ENCODE data around the gene UNC93B1. TPM values are rescaled to one million over a fixed set of nuclear protein-coding genes. Genes with fewer than 3 reads are reported as not detected.
"Not testable (repeated sequence)": the region's sequence is repeated elsewhere in the genome, so short reads cannot be mapped to it uniquely, and the experiment has no call there.

The UNC93B1 gene
- total and polyA plus RNA-seq, 2 of the 8 experiments (the other 6 are each of a cell fraction or from before 2014, with no cell fraction given) = 18.9 to 34.3 TPM

DNA sequence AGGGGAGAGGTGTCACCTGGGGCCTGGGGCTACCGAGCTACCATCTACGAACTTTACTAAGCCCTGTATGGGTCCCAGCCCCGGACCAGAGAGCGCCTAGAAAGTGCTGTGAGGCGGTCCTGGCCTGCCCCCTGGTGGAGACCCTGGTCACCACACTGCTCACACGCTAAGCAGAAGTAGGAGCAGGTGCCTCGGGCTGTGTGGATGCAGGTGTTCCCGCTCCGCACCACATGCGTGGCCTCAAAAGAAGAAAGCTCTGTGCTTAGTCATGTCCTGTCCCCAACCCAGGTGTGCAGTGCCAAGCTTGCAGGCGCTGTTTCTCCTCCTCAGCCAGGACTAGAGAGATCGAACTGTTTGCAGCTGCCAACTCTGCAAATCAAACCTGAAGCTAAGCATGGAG lies 10.1 kb downstream of the UNC93B1 start:
- H3K79me1 ChIP-seq (ENCODE audit: low read depth, low read length); H3K23me2 ChIP-seq (ENCODE audit: low read depth, low read length); H3K27me3 ChIP-seq (replicated peaks in 1 of 4; ENCODE audit: control insufficient read depth in 3 of 4, extremely low read depth in 1 of 4, insufficient read depth in 3 of 4, low read length in 3 of 4); H4K5ac ChIP-seq (ENCODE audit: insufficient read length, low read depth, low read length); H2BK15ac ChIP-seq (ENCODE audit: low read length); H4K8ac ChIP-seq (ENCODE audit: extremely low read depth, insufficient read depth, low read length); H3K18ac ChIP-seq (ENCODE audit: extremely low read depth, low read length); H3K23ac ChIP-seq (ENCODE audit: insufficient read length); H2BK20ac ChIP-seq (ENCODE audit: low read length); H4K91ac ChIP-seq (replicated peaks; ENCODE audit: insufficient read length, low read length); POLR2A ChIA-PET (ENCODE audit: partially characterized antibody); H3K4me3 ChIP-seq (ENCODE audit: extremely low read depth in 1 of 4, insufficient read depth in 2 of 4, low read depth in 3 of 4, low read length in 4 of 4); H3K27ac ChIP-seq (ENCODE audit: low read depth, low read length); H2BK120ac ChIP-seq (replicated peaks; ENCODE audit: low read depth, low read length); H2AK5ac ChIP-seq (ENCODE audit: low read depth, low read length); H4K20me1 ChIP-seq (replicated peaks in 1 of 2; ENCODE audit: control insufficient read depth in 1 of 2, insufficient read depth in 2 of 2, low read length in 2 of 2); H3K4me2 ChIP-seq (ENCODE audit: insufficient read depth in 1 of 2, low read depth in 2 of 2, low read length in 2 of 2); H2AFZ ChIP-seq (ENCODE audit: low read length); H3K79me2 ChIP-seq (ENCODE audit: control insufficient read depth in 1 of 2, insufficient read depth in 2 of 2, low read length in 2 of 2); H2BK12ac ChIP-seq (ENCODE audit: low read depth, low read length); H3K4ac ChIP-seq (replicated peaks; ENCODE audit: insufficient read length, low read depth, low read length); H3K56ac ChIP-seq (replicated peaks; ENCODE audit: insufficient read length, low read depth, low read length); H3K36me3 ChIP-seq (ENCODE audit: control insufficient read depth in 2 of 4, insufficient read depth in 4 of 4, low read length in 3 of 4); H3K9ac ChIP-seq (replicated peaks in 1 of 4; ENCODE audit: extremely low read depth in 1 of 4, low read depth in 3 of 4, low read length in 3 of 4); H2BK5ac ChIP-seq (ENCODE audit: low read depth, low read length); H3K14ac ChIP-seq (ENCODE audit: insufficient read length); FAIRE-seq; H3K9me3 ChIP-seq (ENCODE audit: insufficient read depth in 2 of 2, low read depth in 1 of 2, low read length in 1 of 2): not testable (repeated sequence)
- peak in 1 of 2 experiments; percentile 77 for DNase-seq (ENCODE audit: low read depth in 1 of 2, low spot score in 2 of 2)
- TF ChIP-seq, protein P1, sequence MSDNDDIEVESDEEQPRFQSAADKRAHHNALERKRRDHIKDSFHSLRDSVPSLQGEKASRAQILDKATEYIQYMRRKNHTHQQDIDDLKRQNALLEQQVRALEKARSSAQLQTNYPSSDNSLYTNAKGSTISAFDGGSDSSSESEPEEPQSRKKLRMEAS (IDR thresholded peaks at IDR 0.05) = peak; percentile 91
- TF ChIP-seq, protein P2, sequence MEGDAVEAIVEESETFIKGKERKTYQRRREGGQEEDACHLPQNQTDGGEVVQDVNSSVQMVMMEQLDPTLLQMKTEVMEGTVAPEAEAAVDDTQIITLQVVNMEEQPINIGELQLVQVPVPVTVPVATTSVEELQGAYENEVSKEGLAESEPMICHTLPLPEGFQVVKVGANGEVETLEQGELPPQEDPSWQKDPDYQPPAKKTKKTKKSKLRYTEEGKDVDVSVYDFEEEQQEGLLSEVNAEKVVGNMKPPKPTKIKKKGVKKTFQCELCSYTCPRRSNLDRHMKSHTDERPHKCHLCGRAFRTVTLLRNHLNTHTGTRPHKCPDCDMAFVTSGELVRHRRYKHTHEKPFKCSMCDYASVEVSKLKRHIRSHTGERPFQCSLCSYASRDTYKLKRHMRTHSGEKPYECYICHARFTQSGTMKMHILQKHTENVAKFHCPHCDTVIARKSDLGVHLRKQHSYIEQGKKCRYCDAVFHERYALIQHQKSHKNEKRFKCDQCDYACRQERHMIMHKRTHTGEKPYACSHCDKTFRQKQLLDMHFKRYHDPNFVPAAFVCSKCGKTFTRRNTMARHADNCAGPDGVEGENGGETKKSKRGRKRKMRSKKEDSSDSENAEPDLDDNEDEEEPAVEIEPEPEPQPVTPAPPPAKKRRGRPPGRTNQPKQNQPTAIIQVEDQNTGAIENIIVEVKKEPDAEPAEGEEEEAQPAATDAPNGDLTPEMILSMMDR (IDR thresholded peaks at IDR 0.05; ENCODE audit: control extremely low read depth in 1 of 3, insufficient read depth in 1 of 3, low read depth in 1 of 3, low read length in 3 of 3) = peak; percentile 62 to 72 (median 65)
- TF ChIP-seq, protein P3, sequence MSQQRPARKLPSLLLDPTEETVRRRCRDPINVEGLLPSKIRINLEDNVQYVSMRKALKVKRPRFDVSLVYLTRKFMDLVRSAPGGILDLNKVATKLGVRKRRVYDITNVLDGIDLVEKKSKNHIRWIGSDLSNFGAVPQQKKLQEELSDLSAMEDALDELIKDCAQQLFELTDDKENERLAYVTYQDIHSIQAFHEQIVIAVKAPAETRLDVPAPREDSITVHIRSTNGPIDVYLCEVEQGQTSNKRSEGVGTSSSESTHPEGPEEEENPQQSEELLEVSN (IDR thresholded peaks at IDR 0.05) = peak; percentile 94
- TF ChIP-seq RAD21 (IDR thresholded peaks at IDR 0.05 in 1 of 2, conservative IDR thresholded peaks at IDR 0.05 in 1 of 2; ENCODE audit: low read depth in 2 of 2, low read length in 2 of 2) = peak; percentile 73
- 43% methylated on average over 11 of the region's 12 CpGs; no CpG with 5 or more reads in 1 of the 2 experiments for WGBS, 2 experiments (ENCODE audit: extremely low coverage in 1 of 2, insufficient coverage in 1 of 2, insufficient read length in 1 of 2, insufficient replicate concordance in 2 of 2, low coverage in 1 of 2, low lambda C conversion rate in 2 of 2, missing lambda C conversion rate in 1 of 2)
- peaks cover 0 to 11% (median 8%) of the 10 kb centered on the region in 4 experiments; a peak in 5 of 7 replicates for H3K4me1 ChIP-seq (replicated peaks in 1 of 4; ENCODE audit: control insufficient read depth in 3 of 4, insufficient read depth in 4 of 4, low read length in 3 of 4)
- CTCF ChIA-PET (ENCODE audit: partially characterized antibody) = interaction anchor here (0.5 to 2.3 kb wide), 18 partner anchors 9 to 345 kb away, joined by 3 to 13 read pairs (median 3); partner anchors contain the start of gene ALDH3B1

All from H1 (cell line).